ENCODE results near the gene MICAL3.

DNA sequence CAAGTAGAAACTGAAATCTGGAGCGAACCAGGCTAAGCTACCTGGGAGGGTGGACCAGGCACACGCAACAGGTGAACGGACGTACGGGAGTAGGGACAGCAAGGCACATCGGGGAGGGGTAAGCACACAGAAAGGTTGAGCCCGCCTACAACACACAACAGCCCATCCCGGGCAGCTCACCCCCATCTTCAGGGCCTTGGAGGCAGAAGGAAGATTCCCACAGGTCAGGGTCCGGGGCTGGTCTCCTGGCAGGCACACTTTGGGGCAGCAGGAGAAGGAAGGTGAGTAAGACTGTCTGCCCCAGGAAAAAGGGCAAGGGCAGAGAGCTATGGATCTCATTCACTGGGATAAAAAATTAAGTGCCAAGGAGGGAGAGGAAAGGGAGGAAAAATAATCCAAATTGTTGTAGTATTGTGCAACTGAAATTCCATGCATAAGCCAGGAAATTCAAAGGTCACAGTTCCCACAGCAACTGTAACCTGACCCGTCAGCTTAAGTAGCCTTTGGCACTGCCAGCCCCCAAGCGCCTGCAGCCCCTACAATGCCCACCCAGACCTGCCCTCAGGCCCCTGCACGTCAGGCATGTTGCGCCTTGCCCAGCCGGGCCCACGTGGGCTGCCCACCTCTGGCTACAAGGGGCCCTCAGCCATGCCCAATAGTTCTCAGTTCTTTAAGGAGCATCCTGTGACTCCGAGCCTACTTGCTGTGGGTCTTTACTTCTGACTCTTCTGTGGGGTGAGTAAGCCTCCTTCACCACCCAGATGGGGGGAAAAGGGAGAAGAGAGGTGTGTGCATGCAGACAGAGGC, 51.8 kb downstream of the MICAL3 start:
- TF ChIP-seq, protein P1, sequence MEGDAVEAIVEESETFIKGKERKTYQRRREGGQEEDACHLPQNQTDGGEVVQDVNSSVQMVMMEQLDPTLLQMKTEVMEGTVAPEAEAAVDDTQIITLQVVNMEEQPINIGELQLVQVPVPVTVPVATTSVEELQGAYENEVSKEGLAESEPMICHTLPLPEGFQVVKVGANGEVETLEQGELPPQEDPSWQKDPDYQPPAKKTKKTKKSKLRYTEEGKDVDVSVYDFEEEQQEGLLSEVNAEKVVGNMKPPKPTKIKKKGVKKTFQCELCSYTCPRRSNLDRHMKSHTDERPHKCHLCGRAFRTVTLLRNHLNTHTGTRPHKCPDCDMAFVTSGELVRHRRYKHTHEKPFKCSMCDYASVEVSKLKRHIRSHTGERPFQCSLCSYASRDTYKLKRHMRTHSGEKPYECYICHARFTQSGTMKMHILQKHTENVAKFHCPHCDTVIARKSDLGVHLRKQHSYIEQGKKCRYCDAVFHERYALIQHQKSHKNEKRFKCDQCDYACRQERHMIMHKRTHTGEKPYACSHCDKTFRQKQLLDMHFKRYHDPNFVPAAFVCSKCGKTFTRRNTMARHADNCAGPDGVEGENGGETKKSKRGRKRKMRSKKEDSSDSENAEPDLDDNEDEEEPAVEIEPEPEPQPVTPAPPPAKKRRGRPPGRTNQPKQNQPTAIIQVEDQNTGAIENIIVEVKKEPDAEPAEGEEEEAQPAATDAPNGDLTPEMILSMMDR (IDR thresholded peaks at IDR 0.05), result no peak
- TF ChIP-seq POLR2AphosphoS5 (IDR thresholded peaks at IDR 0.05) (peak in 2 of 4 donors; percentile 22 to 28), POLR2A (IDR thresholded peaks at IDR 0.05) (no peak), EP300 (IDR thresholded peaks at IDR 0.05) (no peak)
